Right lobe of liver (tissue), 4 donors: ENCODE data around the gene NPEPPS.

Experiments
- POLR2A ChIP-seq: fragments of 450-650 bp; IDR thresholded peaks from one replicate; pipeline ENCODE4 v1.6.1; 2017; ENCODE audit warnings: antibody characterized with exemption, mild to moderate bottlenecking
- TF ChIP-seq, protein P1 (sequence below), 4 donors: fragments of 200-600 bp in 3 of 4; fragments of 450-650 bp in 1 of 4; IDR thresholded peaks; one replicate each; pipeline versions ENCODE4 v1.5.1 to v1.8.0; 2016 to 2022; ENCODE audit warnings: antibody characterized with exemption in 4 of 4, mild to moderate bottlenecking in 2 of 4
- donor health status: DM: no; HTN: no; CAD: no.
- donor health status: DM: no; HTN: no; CAD: no.
- donor health status: DM: no; HTN: yes; CAD: no.

DNA sequence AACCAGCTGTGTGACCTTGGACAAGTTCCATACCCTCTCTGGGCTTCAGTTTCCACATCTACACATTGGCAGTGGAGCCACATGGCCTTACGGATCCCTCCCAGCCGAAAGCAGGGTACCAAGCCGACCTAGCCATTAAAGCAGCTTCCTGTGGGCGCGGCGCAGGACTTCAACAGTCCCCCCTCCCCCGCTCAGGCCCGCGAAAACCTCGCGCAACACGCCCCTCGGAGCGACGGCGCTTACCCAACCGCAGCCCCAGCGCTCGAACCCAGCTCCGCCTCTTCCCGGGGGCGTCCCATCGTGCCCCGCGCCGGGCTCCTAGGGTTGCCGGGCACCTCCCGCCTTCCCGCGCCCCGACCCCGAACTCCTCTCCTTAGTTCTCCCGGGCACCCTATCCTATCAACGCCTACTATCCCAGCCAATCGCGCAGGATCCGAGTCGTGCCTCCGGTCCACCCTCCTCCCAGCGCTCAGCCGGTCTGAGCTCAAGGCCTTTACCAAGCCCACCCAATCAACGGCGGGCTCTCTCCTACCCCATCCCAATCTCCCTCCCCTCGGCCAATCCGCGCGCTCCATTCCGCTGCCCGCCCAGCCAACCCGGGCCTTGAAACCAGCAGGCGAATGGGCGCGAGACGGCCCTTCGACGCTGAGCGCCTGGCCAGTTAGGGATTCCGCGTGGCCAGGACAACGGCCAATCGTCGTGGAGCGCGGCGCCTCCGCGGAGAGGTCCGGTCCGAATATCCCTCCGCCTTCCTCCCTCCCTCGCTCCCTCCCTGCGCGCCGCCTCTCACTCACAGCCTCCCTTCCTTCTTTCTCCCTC lies 118.5 kb downstream of the NPEPPS start, which contains the start of gene KPNB1:
- TF ChIP-seq, protein P1, sequence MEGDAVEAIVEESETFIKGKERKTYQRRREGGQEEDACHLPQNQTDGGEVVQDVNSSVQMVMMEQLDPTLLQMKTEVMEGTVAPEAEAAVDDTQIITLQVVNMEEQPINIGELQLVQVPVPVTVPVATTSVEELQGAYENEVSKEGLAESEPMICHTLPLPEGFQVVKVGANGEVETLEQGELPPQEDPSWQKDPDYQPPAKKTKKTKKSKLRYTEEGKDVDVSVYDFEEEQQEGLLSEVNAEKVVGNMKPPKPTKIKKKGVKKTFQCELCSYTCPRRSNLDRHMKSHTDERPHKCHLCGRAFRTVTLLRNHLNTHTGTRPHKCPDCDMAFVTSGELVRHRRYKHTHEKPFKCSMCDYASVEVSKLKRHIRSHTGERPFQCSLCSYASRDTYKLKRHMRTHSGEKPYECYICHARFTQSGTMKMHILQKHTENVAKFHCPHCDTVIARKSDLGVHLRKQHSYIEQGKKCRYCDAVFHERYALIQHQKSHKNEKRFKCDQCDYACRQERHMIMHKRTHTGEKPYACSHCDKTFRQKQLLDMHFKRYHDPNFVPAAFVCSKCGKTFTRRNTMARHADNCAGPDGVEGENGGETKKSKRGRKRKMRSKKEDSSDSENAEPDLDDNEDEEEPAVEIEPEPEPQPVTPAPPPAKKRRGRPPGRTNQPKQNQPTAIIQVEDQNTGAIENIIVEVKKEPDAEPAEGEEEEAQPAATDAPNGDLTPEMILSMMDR (IDR thresholded peaks at IDR 0.05) = no peak
- peak; percentile 61 for TF ChIP-seq POLR2A
